Neuronal stem cell (in vitro differentiated cells): ENCODE measurements around the gene IL37.

Experiments used
- DNase-seq: peaks from one replicate; pipeline ENCODE4 v3.0.0-alpha.2; 2013; ENCODE audit warnings: low spot score
- H2AFZ ChIP-seq: one replicate; pipeline ENCODE4 v1.6.1; 2013; ENCODE audit warnings: mild to moderate bottlenecking, low read length, inconsistent platforms
- H2AK5ac ChIP-seq: 2 replicates; pipeline ENCODE4 v1.6.1; 2013; ENCODE audit warnings: low read depth, mild to moderate bottlenecking, inconsistent platforms, low read length, moderate library complexity, mixed read lengths
- H2BK120ac ChIP-seq: 2 replicates; pipeline ENCODE4 v1.6.1; 2013; ENCODE audit warnings: low read depth, mild to moderate bottlenecking, inconsistent platforms, low read length, moderate library complexity, mixed read lengths
- H2BK12ac ChIP-seq: one replicate; pipeline ENCODE4 v1.6.1; 2013; ENCODE audit warnings: low read length, inconsistent platforms
- H2BK15ac ChIP-seq: 2 replicates; pipeline ENCODE4 v1.6.1; 2013; ENCODE audit warnings: mild to moderate bottlenecking, low read length, inconsistent platforms, mixed read lengths
- H2BK5ac ChIP-seq: one replicate; pipeline ENCODE4 v1.6.1; 2013; ENCODE audit warnings: inconsistent platforms, mild to moderate bottlenecking, low read length, moderate library complexity
- H3K14ac ChIP-seq: one replicate; pipeline ENCODE4 v1.6.1; 2013; ENCODE audit warnings: low read length, inconsistent platforms
- H3K18ac ChIP-seq: 2 replicates; pipeline ENCODE4 v1.6.1; 2013; ENCODE audit warnings: low read length, inconsistent platforms
- H3K23ac ChIP-seq: 2 replicates; pipeline ENCODE4 v1.6.1; 2013; ENCODE audit warnings: low read depth, mild to moderate bottlenecking, mixed read lengths, low read length, inconsistent platforms; ENCODE audit not compliant: poor library complexity
- H3K27ac ChIP-seq: replicated peaks from 3 replicates; pipeline ENCODE4 v1.5.1; 2013; ENCODE audit warnings: low read length, inconsistent platforms
- H3K27me3 ChIP-seq, 3 experiments: 2 replicates each; pipeline ENCODE4 v1.6.1; 2013; ENCODE audit warnings: low read length in 3 of 3, mild to moderate bottlenecking in 2 of 3, inconsistent platforms in 1 of 3, low read depth in 1 of 3, mixed read lengths in 1 of 3, moderate library complexity in 1 of 3; ENCODE audit not compliant: control insufficient read depth in 3 of 3, insufficient read depth in 3 of 3
- H3K36me3 ChIP-seq, 2 donors: replicated peaks in 1 of 2; 2 replicates each; pipeline ENCODE4 v1.6.1; 2013; ENCODE audit warnings: low read length in 2 of 2; ENCODE audit not compliant: control insufficient read depth in 2 of 2, insufficient read depth in 2 of 2
- H3K4ac ChIP-seq: 2 replicates; pipeline ENCODE4 v1.6.1; 2013; ENCODE audit warnings: inconsistent platforms, mild to moderate bottlenecking, low read length, moderate library complexity
- H3K4me1 ChIP-seq, 2 donors: 1 replicate in 1 of 2; 2 replicates in 1 of 2; pipeline ENCODE4 v1.6.1; 2013; ENCODE audit warnings: low read length in 2 of 2, low read depth in 1 of 2; ENCODE audit not compliant: control insufficient read depth in 2 of 2, insufficient read depth in 1 of 2
- H3K4me2 ChIP-seq: one replicate; pipeline ENCODE4 v1.6.1; 2013; ENCODE audit warnings: mild to moderate bottlenecking, low read length, inconsistent platforms; ENCODE audit not compliant: insufficient read depth, poor library complexity, severe bottlenecking
- H3K4me3 ChIP-seq, 2 donors: 2 replicates each; pipeline ENCODE4 v1.5.1; 2013; ENCODE audit warnings: low read length in 2 of 2, mild to moderate bottlenecking in 2 of 2, inconsistent platforms in 1 of 2, moderate library complexity in 1 of 2
- H3K79me1 ChIP-seq: one replicate; pipeline ENCODE4 v1.6.1; 2013; ENCODE audit warnings: low read depth, mild to moderate bottlenecking, inconsistent platforms, low read length, moderate library complexity
- H3K9ac ChIP-seq: one replicate; pipeline ENCODE4 v1.6.1; 2013; ENCODE audit warnings: mild to moderate bottlenecking, low read depth, low read length, inconsistent platforms; ENCODE audit not compliant: poor library complexity
- H3K9me3 ChIP-seq, 2 donors: replicated peaks in 1 of 2; 2 replicates each; pipeline versions ENCODE3 to v1.6.1; 2013; ENCODE audit warnings: low read length in 2 of 2, mild to moderate bottlenecking in 2 of 2, inconsistent platforms in 1 of 2, low read depth in 1 of 2, mixed read lengths in 1 of 2, moderate library complexity in 1 of 2; ENCODE audit not compliant: control insufficient read depth in 2 of 2, insufficient read depth in 1 of 2
- H4K8ac ChIP-seq: one replicate; pipeline ENCODE4 v1.6.1; 2013; ENCODE audit warnings: low read depth, mild to moderate bottlenecking, inconsistent platforms, low read length, moderate library complexity
- H4K91ac ChIP-seq: one replicate; pipeline ENCODE4 v1.6.1; 2013; ENCODE audit warnings: low read length, low read depth, mild to moderate bottlenecking, inconsistent platforms; ENCODE audit not compliant: poor library complexity
- WGBS, 2 donors: extraction: QIAGEN DNeasy Blood & Tissue Kit; methylation state at CpG; one replicate each; pipeline ENCODE4 v1.1.7; 2013; ENCODE audit warnings: missing lambda C conversion rate in 2 of 2, mixed read lengths in 1 of 2; ENCODE audit not compliant: insufficient read length in 2 of 2, insufficient replicate concordance in 1 of 2; ENCODE audit errors: extremely low coverage in 2 of 2; 5-methylcytosine and 5-hydroxymethylcytosine counted together

The IL37 gene

GRCh38 chr2:112889976-112890375 is 21.0 kb upstream of the IL37 start:
- Histone ChIP-seq H2BK120ac (no peak overlapping the region), H3K4me2 (no peak overlapping the region), H3K27me3 (no peaks in the 10 kb centered on the region), H3K27ac (no peak overlapping the region), H2BK12ac (no peak overlapping the region), H2AK5ac (no peak overlapping the region), H3K4me1 (no peaks in the 10 kb centered on the region), H3K36me3 (no peaks in the 10 kb centered on the region), H3K14ac (no peak overlapping the region), H2BK15ac (no peak overlapping the region), H2BK5ac (no peak overlapping the region), H3K9me3 (no peaks in the 10 kb centered on the region), H3K23ac (no peak overlapping the region), H3K79me1 (no peaks in the 10 kb centered on the region), H4K91ac (no peak overlapping the region), H3K18ac (no peak overlapping the region), H2AFZ (no peak overlapping the region), H4K8ac (no peak overlapping the region), H3K9ac (no peak overlapping the region), H3K4ac (no peak overlapping the region), H3K4me3 (no peak overlapping the region)
- DNase-seq, result no peak
- no CpG with 5 or more reads among the region's 1 CpG for WGBS, 2 donors

GRCh38 chr2:112891385-112891831 is 19.6 kb upstream of the IL37 start:
- H3K79me1 ChIP-seq, result no peaks in the 10 kb centered on the region
- no peak overlapping the region for H2BK15ac ChIP-seq
- no peak overlapping the region for H3K4me2 ChIP-seq
- H3K4me1 ChIP-seq, result no peaks in the 10 kb centered on the region
- no peak for DNase-seq
- no peaks in the 10 kb centered on the region for H3K27me3 ChIP-seq
- H3K4ac ChIP-seq, result no peak overlapping the region
- H2BK5ac ChIP-seq, result no peak overlapping the region
- H3K9ac ChIP-seq, result no peak overlapping the region
- H3K4me3 ChIP-seq, result no peak overlapping the region
- no peak overlapping the region for H3K27ac ChIP-seq
- H3K23ac ChIP-seq, result no peak overlapping the region
- H4K8ac ChIP-seq, result no peak overlapping the region
- no peaks in the 10 kb centered on the region for H3K9me3 ChIP-seq
- no peak overlapping the region for H2AFZ ChIP-seq
- no peak overlapping the region for H4K91ac ChIP-seq
- H2BK12ac ChIP-seq, result no peak overlapping the region
- WGBS, 2 donors, result no CpG with 5 or more reads among the region's 6 CpGs
- H3K14ac ChIP-seq, result no peak overlapping the region
- no peak overlapping the region for H3K18ac ChIP-seq
- no peak overlapping the region for H2AK5ac ChIP-seq
- H2BK120ac ChIP-seq, result no peak overlapping the region
- H3K36me3 ChIP-seq, result no peaks in the 10 kb centered on the region

- Histone ChIP-seq H3K9me3 (no peaks in the 10 kb centered on the region), H3K27ac (no peak overlapping the region), H3K9ac (no peak overlapping the region), H3K4me1 (no peaks in the 10 kb centered on the region), H2BK15ac (no peak overlapping the region), H3K14ac (no peak overlapping the region), H3K18ac (no peak overlapping the region), H3K4me2 (no peak overlapping the region), H3K4me3 (no peak overlapping the region), H2BK12ac (no peak overlapping the region), H2AK5ac (no peak overlapping the region), H4K91ac (no peak overlapping the region), H3K79me1 (no peaks in the 10 kb centered on the region), H3K23ac (no peak overlapping the region), H3K36me3 (peaks cover 0 to 2% of the 10 kb centered on the region in 2 donors), H3K4ac (no peak overlapping the region), H2BK120ac (no peak overlapping the region), H3K27me3 (no peaks in the 10 kb centered on the region), H2AFZ (no peak overlapping the region), H4K8ac (no peak overlapping the region), H2BK5ac (no peak overlapping the region)
- no CpG with 5 or more reads among the region's 2 CpGs for WGBS, 2 donors
- DNase-seq, result no peak
Measured at GRCh38 chr2:112893752-112894151, 17.2 kb upstream of the IL37 start.

- no peak overlapping the region for H4K8ac ChIP-seq
- no peak overlapping the region for H3K14ac ChIP-seq
- H4K91ac ChIP-seq, result no peak overlapping the region
- H3K9me3 ChIP-seq, result no peaks in the 10 kb centered on the region
- H3K18ac ChIP-seq, result no peak overlapping the region
- H3K27me3 ChIP-seq, result no peaks in the 10 kb centered on the region
- H3K36me3 ChIP-seq, result peaks cover 0 to 2% of the 10 kb centered on the region in 2 donors
- H3K23ac ChIP-seq, result no peak overlapping the region
- H3K4me1 ChIP-seq, result no peaks in the 10 kb centered on the region
- H3K4me3 ChIP-seq, result no peak overlapping the region
- DNase-seq, result no peak
- H3K9ac ChIP-seq, result no peak overlapping the region
- H3K79me1 ChIP-seq, result no peaks in the 10 kb centered on the region
- H3K4me2 ChIP-seq, result no peak overlapping the region
- no peak overlapping the region for H3K4ac ChIP-seq
- no peak overlapping the region for H2BK120ac ChIP-seq
- WGBS, 2 donors, result no CpG with 5 or more reads among the region's 8 CpGs
- no peak overlapping the region for H3K27ac ChIP-seq
- no peak overlapping the region for H2AK5ac ChIP-seq
- H2BK12ac ChIP-seq, result no peak overlapping the region
- H2BK15ac ChIP-seq, result no peak overlapping the region
- H2AFZ ChIP-seq, result no peak overlapping the region
- H2BK5ac ChIP-seq, result no peak overlapping the region
Measured at GRCh38 chr2:112896909-112897623, 13.9 kb upstream of the IL37 start.
